Sigmoid colon (tissue), 4 donors: ENCODE measurements around the gene PRAC2.

ENCODE experiments used
- EP300 ChIP-seq, 4 donors: sonication (generic); formaldehyde crosslinking; IDR thresholded peaks; one replicate each; pipeline ENCODE4 v1.6.1; 2017; ENCODE audit warnings: antibody characterized with exemption in 4 of 4
- POLR2A ChIP-seq, 2 donors: fragments of 450-650 bp; IDR thresholded peaks; one replicate each; pipeline ENCODE4 v1.6.1; 2016; ENCODE audit warnings: antibody characterized with exemption in 2 of 2, mild to moderate bottlenecking in 2 of 2, moderate library complexity in 2 of 2
- POLR2AphosphoS5 ChIP-seq, 4 donors: sonication (generic); formaldehyde crosslinking; IDR thresholded peaks; one replicate each; pipeline ENCODE4 v1.6.1; 2017; ENCODE audit warnings: antibody characterized with exemption in 4 of 4
- TF ChIP-seq, protein P1 (sequence below), 4 experiments: fragments of 450-650 bp in 3 of 4; fragments of 200-600 bp in 1 of 4; IDR thresholded peaks; one replicate each; pipeline ENCODE4 v1.5.1; 2016 to 2019; ENCODE audit warnings: antibody characterized with exemption in 4 of 4, mild to moderate bottlenecking in 3 of 4, moderate library complexity in 2 of 4

DNA sequence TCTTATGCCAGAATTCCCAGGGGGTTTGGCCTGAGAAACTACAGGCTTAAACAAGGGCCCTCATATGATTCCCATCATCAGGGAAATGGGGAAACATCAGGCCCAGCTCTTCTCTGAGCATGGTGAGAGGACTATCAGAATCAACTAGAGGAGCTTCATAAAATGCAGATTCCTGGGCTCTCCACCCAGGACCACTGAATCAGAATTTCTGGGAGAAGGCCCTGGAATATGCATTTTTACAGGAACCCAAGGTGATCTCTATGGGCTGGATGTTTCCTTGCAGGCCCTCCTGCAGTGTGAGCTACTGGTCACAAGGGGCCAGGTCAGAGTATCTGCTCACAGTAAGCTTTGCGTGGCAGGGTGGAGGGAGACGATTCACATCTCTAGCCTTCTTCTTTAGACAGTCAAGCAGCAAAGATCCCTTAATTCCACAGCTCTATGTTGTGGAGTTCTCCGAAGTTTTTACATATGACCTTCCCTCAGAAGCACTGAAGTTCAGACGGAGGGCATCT lies 44.3 kb downstream of the PRAC2 start:
- TF ChIP-seq, protein P1, sequence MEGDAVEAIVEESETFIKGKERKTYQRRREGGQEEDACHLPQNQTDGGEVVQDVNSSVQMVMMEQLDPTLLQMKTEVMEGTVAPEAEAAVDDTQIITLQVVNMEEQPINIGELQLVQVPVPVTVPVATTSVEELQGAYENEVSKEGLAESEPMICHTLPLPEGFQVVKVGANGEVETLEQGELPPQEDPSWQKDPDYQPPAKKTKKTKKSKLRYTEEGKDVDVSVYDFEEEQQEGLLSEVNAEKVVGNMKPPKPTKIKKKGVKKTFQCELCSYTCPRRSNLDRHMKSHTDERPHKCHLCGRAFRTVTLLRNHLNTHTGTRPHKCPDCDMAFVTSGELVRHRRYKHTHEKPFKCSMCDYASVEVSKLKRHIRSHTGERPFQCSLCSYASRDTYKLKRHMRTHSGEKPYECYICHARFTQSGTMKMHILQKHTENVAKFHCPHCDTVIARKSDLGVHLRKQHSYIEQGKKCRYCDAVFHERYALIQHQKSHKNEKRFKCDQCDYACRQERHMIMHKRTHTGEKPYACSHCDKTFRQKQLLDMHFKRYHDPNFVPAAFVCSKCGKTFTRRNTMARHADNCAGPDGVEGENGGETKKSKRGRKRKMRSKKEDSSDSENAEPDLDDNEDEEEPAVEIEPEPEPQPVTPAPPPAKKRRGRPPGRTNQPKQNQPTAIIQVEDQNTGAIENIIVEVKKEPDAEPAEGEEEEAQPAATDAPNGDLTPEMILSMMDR (IDR thresholded peaks at IDR 0.05), result no peak
- TF ChIP-seq POLR2AphosphoS5 (IDR thresholded peaks at IDR 0.05) (no peak), POLR2A (IDR thresholded peaks at IDR 0.05) (no peak), EP300 (IDR thresholded peaks at IDR 0.05) (no peak)
